UCSD-AML1 (cell line): ENCODE measurements around the gene EZH1.

ENCODE experiments used
- DNase-seq: peaks from one replicate; lab custom pipeline; 2025; ENCODE audit not compliant: unreplicated experiment; lab: John Stamatoyannopoulos, UW

EZH1 gene

GRCh38 chr17:42744806-42745617, at the start of gene EZH1:
TSS of gene EZH1 (minus strand) at chr17:42745040. CDS start at chr17:42728941, 16,099 bp downstream.
- DNase-seq, result peak; percentile 93

- no peak for DNase-seq
These were observed 47.7 kb upstream of the EZH1 start for GRCh38 chr17:42792545-42792944.

GRCh38 chr17:42791948-42792347, 47.1 kb upstream of the EZH1 start:
- DNase-seq, result no peak

- DNase-seq, result no peak
These were observed 42.4 kb upstream of the EZH1 start for GRCh38 chr17:42787266-42787665.

- no peak for DNase-seq
These were observed 40.2 kb upstream of the EZH1 start for GRCh38 chr17:42784811-42785592.

- DNase-seq, result no peak
These were observed 39.6 kb upstream of the EZH1 start for GRCh38 chr17:42784409-42784808.

GRCh38 chr17:42783791-42784138, 38.9 kb upstream of the EZH1 start:
- no peak for DNase-seq

GRCh38 chr17:42783062-42783790, 38.4 kb upstream of the EZH1 start:
- no peak for DNase-seq

- no peak for DNase-seq
These were observed 37.6 kb upstream of the EZH1 start for GRCh38 chr17:42782166-42783061.

- no peak for DNase-seq
These were observed 36.9 kb upstream of the EZH1 start for GRCh38 chr17:42781639-42782165.

GRCh38 chr17:42780851-42781638, 36.2 kb upstream of the EZH1 start:
- no peak for DNase-seq

GRCh38 chr17:42779936-42780850, 35.4 kb upstream of the EZH1 start, which contains the start of gene WNK4:
TSS of gene WNK4 (plus strand) at chr17:42780610. CDS start at chr17:42780699, 89 bp downstream.
- no peak for DNase-seq

GRCh38 chr17:42779304-42779935, 34.6 kb upstream of the EZH1 start:
- no peak for DNase-seq

GRCh38 chr17:42778570-42778969, 33.7 kb upstream of the EZH1 start:
- no peak for DNase-seq

GRCh38 chr17:42775534-42776098, 30.8 kb upstream of the EZH1 start:
- DNase-seq, result peak; percentile 68

GRCh38 chr17:42774066-42774745, 29.4 kb upstream of the EZH1 start:
- no peak for DNase-seq
